Ovary (tissue), 3 donors: ENCODE data around the gene CFAP68.

Experiments
- EP300 ChIP-seq: sonication (generic); formaldehyde crosslinking; IDR thresholded peaks from one replicate; pipeline ENCODE4 v1.6.1; 2017; ENCODE audit warnings: antibody characterized with exemption
- POLR2A ChIP-seq: fragments of 450-650 bp; IDR thresholded peaks from one replicate; pipeline ENCODE4 v1.6.1; 2017; ENCODE audit warnings: antibody characterized with exemption, mild to moderate bottlenecking, moderate library complexity
- TF ChIP-seq, protein P1 (sequence below), 3 donors: fragments of 450-650 bp in 2 of 3; fragments of 200-600 bp in 1 of 3; IDR thresholded peaks; one replicate each; pipeline versions ENCODE4 v1.5.1 to v1.8.0; 2016 to 2022; ENCODE audit warnings: antibody characterized with exemption in 3 of 3, mild to moderate bottlenecking in 1 of 3
- donor health status: DM: no; HTN: no; CAD: no.

DNA sequence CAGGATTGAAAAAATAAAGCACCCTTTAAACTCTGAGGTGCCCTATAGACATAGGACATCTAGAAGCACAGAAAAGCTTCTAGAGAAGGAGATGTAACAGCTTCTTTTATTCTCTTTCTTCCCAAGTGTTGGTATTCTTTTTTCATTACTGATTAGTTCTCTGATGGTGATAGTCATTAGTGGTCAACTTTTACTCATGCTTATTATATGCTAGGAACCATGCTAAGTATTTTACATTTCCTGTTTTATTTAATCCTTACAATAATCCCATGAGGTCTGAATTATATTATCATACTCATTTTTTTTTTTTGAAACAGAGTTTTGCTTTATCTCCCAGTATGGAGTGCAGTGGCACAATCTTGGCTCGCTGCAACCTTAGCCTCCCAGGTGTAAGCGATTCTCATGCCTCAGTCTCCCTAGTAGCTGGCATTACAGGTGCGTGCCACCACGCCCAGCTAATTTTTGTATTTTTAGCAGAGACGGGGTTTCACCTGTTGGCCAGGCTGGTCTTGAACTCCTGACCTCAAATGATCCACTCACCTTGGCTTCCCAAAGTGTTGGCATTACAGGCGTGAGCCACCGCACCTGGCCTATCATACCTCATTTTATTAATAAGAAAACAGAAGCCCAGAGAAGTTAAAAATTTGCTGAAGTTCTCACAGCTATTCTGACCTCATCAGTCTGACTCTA, 42.3 kb downstream of the CFAP68 start:
- TF ChIP-seq, protein P1, sequence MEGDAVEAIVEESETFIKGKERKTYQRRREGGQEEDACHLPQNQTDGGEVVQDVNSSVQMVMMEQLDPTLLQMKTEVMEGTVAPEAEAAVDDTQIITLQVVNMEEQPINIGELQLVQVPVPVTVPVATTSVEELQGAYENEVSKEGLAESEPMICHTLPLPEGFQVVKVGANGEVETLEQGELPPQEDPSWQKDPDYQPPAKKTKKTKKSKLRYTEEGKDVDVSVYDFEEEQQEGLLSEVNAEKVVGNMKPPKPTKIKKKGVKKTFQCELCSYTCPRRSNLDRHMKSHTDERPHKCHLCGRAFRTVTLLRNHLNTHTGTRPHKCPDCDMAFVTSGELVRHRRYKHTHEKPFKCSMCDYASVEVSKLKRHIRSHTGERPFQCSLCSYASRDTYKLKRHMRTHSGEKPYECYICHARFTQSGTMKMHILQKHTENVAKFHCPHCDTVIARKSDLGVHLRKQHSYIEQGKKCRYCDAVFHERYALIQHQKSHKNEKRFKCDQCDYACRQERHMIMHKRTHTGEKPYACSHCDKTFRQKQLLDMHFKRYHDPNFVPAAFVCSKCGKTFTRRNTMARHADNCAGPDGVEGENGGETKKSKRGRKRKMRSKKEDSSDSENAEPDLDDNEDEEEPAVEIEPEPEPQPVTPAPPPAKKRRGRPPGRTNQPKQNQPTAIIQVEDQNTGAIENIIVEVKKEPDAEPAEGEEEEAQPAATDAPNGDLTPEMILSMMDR (IDR thresholded peaks at IDR 0.05), result no peak
- TF ChIP-seq POLR2A, result no peak
- TF ChIP-seq EP300, result no peak
